Measurements from ENCODE around the gene APPL2. TPM values are rescaled to one million over a fixed set of nuclear protein-coding genes. Genes with fewer than 3 reads are reported as not detected.

The APPL2 gene
- total and polyA plus RNA-seq, 2 of the 13 experiments (the other 11 are each of a cell fraction or from before 2014, with no cell fraction given) = 9.9 to 11.1 TPM

DNA sequence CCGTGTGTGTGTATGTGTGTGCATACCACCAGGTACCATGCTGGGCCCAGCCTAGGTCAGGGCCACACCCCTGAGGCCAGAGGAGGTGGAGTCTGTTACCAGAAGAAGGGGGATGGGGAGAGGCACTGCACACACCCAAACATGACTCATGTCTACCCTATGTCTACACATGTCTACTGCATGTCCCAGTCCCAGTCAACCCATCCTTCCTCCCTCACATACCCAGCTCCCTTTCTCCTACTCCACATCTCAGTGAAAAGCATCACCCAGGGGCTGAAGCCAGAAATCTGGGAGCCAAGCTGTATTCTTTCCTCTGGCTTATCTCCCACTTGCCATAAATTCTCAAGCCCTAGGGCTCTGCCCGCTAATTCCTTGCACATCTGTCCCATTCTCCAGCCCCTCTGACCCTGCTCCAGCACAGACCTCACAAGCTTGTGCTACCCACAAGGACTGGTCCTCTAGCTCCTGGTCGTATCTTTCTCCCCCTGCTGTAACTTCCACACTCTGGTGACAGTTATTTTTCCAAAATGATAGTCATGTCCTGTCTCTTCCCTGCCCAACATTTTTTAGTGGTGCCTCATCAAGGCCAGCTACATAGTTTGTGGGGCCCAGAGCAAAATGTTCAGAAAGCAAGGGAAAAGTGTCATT lies 18.0 kb upstream of the APPL2 start (continued):
- TF ChIP-seq ZNF512 (CRISPR knock-in tag; IDR thresholded peaks at IDR 0.05) (no peak), NFE2L2 (IDR thresholded peaks at IDR 0.05; ENCODE audit: low read length) (no peak), ETV5 (CRISPR knock-in tag; IDR thresholded peaks at IDR 0.05; ENCODE audit: borderline replicate concordance) (no peak), PRDM4 (CRISPR knock-in tag; IDR thresholded peaks at IDR 0.05; ENCODE audit: borderline replicate concordance) (no peak), ATF3 (CRISPR knock-in tag; IDR thresholded peaks at IDR 0.05) (no peak), ZNF362 (CRISPR knock-in tag; IDR thresholded peaks at IDR 0.05; ENCODE audit: borderline replicate concordance) (no peak), HOXA9 (CRISPR knock-in tag; IDR thresholded peaks at IDR 0.05; ENCODE audit: borderline replicate concordance) (no peak), ZKSCAN1 (IDR thresholded peaks at IDR 0.05; ENCODE audit: low read length) (no peak), KAT8 (CRISPR knock-in tag; IDR thresholded peaks at IDR 0.05) (no peak), ZNF10 (CRISPR knock-in tag; IDR thresholded peaks at IDR 0.05; ENCODE audit: borderline replicate concordance, low read depth) (no peak), ZNF121 (CRISPR knock-in tag; IDR thresholded peaks at IDR 0.05) (no peak), YEATS4 (CRISPR knock-in tag; IDR thresholded peaks at IDR 0.05; ENCODE audit: borderline replicate concordance) (no peak), HDAC2 (CRISPR knock-in tag; IDR thresholded peaks at IDR 0.05) (no peak), CENPT (CRISPR knock-in tag; IDR thresholded peaks at IDR 0.05; ENCODE audit: low read depth) (no peak)
- TF ChIP-seq, protein P1, sequence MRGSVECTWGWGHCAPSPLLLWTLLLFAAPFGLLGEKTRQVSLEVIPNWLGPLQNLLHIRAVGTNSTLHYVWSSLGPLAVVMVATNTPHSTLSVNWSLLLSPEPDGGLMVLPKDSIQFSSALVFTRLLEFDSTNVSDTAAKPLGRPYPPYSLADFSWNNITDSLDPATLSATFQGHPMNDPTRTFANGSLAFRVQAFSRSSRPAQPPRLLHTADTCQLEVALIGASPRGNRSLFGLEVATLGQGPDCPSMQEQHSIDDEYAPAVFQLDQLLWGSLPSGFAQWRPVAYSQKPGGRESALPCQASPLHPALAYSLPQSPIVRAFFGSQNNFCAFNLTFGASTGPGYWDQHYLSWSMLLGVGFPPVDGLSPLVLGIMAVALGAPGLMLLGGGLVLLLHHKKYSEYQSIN (CRISPR knock-in tag; IDR thresholded peaks at IDR 0.05; ENCODE audit: borderline replicate concordance) = no peak
